ENCODE data around the gene CCDC201. TPM values are rescaled to one million over a fixed set of nuclear protein-coding genes. Genes with fewer than 3 reads are reported as not detected.

CCDC201 gene
- total and polyA plus RNA-seq, 2 of the 8 experiments (the other 6 are each of a cell fraction or from before 2014, with no cell fraction given), result not detected

DNA sequence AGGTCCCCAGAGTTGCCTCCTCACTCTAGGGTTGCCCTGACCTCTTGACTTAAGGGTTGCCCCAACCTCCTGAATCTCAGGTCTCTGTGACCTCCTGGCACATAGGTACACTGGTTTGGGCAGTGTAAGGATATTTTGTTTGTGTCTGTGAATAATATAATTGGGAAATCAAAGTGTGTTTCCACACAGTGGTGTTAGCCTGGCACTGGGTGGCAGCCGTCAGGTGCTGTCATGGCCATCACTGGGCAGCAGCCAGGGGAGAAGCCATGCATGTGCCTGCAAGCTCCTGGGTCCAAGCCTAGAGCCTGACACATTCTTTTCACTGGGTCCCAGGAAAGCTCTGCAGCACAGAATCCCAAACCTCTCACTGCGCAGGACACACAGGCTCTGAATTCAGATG, 3.6 kb upstream of the CCDC201 start:
- no peak overlapping the region for H2BK20ac ChIP-seq (ENCODE audit: low read length)
- POLR2A ChIA-PET (ENCODE audit: partially characterized antibody), result no interaction called here
- H2BK12ac ChIP-seq (ENCODE audit: low read depth, low read length), result no peak overlapping the region
- no peak overlapping the region for H2AFZ ChIP-seq (ENCODE audit: low read length)
- no peaks in the 10 kb centered on the region for H3K23me2 ChIP-seq (ENCODE audit: low read depth, low read length)
- H3K14ac ChIP-seq (ENCODE audit: insufficient read length), result no peak overlapping the region
- no peak overlapping the region for H2AK5ac ChIP-seq (ENCODE audit: low read depth, low read length)
- FAIRE-seq (no peak), DNase-seq (ENCODE audit: low read depth in 1 of 2, low spot score in 2 of 2) (no peak)
- no peak overlapping the region for H4K8ac ChIP-seq (ENCODE audit: extremely low read depth, insufficient read depth, low read length)
- H3K18ac ChIP-seq (ENCODE audit: extremely low read depth, low read length), result no peak overlapping the region
- H4K91ac ChIP-seq (replicated peaks; ENCODE audit: insufficient read length, low read length), result no peak overlapping the region
- no peak overlapping the region for H2BK120ac ChIP-seq (replicated peaks; ENCODE audit: low read depth, low read length)
- no peak overlapping the region for H3K4me2 ChIP-seq (ENCODE audit: insufficient read depth in 1 of 2, low read depth in 2 of 2, low read length in 2 of 2)
- no peak overlapping the region for H4K5ac ChIP-seq (ENCODE audit: insufficient read length, low read depth, low read length)
- H3K79me2 ChIP-seq (ENCODE audit: control insufficient read depth in 1 of 2, insufficient read depth in 2 of 2, low read length in 2 of 2), result no peaks in the 10 kb centered on the region
- H3K9ac ChIP-seq (replicated peaks in 1 of 4; ENCODE audit: extremely low read depth in 1 of 4, low read depth in 3 of 4, low read length in 3 of 4), result no peak overlapping the region
- no peak overlapping the region for H2BK15ac ChIP-seq (ENCODE audit: low read length)
- H3K27ac ChIP-seq (ENCODE audit: low read depth, low read length), result no peak overlapping the region
- H3K4me3 ChIP-seq (ENCODE audit: extremely low read depth in 1 of 4, insufficient read depth in 2 of 4, low read depth in 3 of 4, low read length in 4 of 4), result no peak overlapping the region
- CTCF ChIA-PET (ENCODE audit: partially characterized antibody), result interaction anchor here (0.8 to 1.7 kb wide), 3 partner anchors 11 to 46 kb away, joined by 3 to 6 read pairs (median 3); no protein-coding TSS in a partner anchor
- no peak overlapping the region for H3K4ac ChIP-seq (replicated peaks; ENCODE audit: insufficient read length, low read depth, low read length)
- no peaks in the 10 kb centered on the region for H3K27me3 ChIP-seq (replicated peaks in 1 of 4; ENCODE audit: control insufficient read depth in 3 of 4, extremely low read depth in 1 of 4, insufficient read depth in 3 of 4, low read length in 3 of 4)
- no peaks in the 10 kb centered on the region; a peak in 1 of 8 replicates for H3K36me3 ChIP-seq (ENCODE audit: control insufficient read depth in 2 of 4, insufficient read depth in 4 of 4, low read length in 3 of 4)
- no peaks in the 10 kb centered on the region for H4K20me1 ChIP-seq (replicated peaks in 1 of 2; ENCODE audit: control insufficient read depth in 1 of 2, insufficient read depth in 2 of 2, low read length in 2 of 2)
- no peaks in the 10 kb centered on the region; a peak in 1 of 7 replicates for H3K4me1 ChIP-seq (replicated peaks in 1 of 4; ENCODE audit: control insufficient read depth in 3 of 4, insufficient read depth in 4 of 4, low read length in 3 of 4)
- 70% methylated on average over 2 of the region's 2 CpGs; no CpG with 5 or more reads in 1 of the 2 experiments for WGBS, 2 experiments (ENCODE audit: extremely low coverage in 1 of 2, insufficient coverage in 1 of 2, insufficient read length in 1 of 2, insufficient replicate concordance in 2 of 2, low coverage in 1 of 2, low lambda C conversion rate in 2 of 2, missing lambda C conversion rate in 1 of 2)
- peaks cover 15 to 31% of the 10 kb centered on the region in 2 experiments for H3K9me3 ChIP-seq (ENCODE audit: insufficient read depth in 2 of 2, low read depth in 1 of 2, low read length in 1 of 2)
- H3K23ac ChIP-seq (ENCODE audit: insufficient read length), result no peak overlapping the region
- H2BK5ac ChIP-seq (ENCODE audit: low read depth, low read length), result no peak overlapping the region
- no peak overlapping the region for H3K56ac ChIP-seq (replicated peaks; ENCODE audit: insufficient read length, low read depth, low read length)
- no peaks in the 10 kb centered on the region for H3K79me1 ChIP-seq (ENCODE audit: low read depth, low read length)
- TF ChIP-seq CBX5 (IDR thresholded peaks at IDR 0.05; ENCODE audit: low read depth, low read length) (no peak), JUN (IDR thresholded peaks at IDR 0.05; ENCODE audit: low read depth, low read length) (no peak), SAP30 (IDR thresholded peaks at IDR 0.05; ENCODE audit: insufficient read depth, insufficient replicate concordance, low read length) (no peak), RNF2 (IDR thresholded peaks at IDR 0.05; ENCODE audit: borderline replicate concordance, low read depth, low read length, missing control alignments, poor library complexity, severe bottlenecking) (no peak), CHD1 (IDR thresholded peaks at IDR 0.05; ENCODE audit: low read depth, low read length) (no peak), TCF12 (IDR thresholded peaks at IDR 0.05; ENCODE audit: low read depth, low read length) (no peak), BCL11A (IDR thresholded peaks at IDR 0.05; ENCODE audit: low read depth in 2 of 2, low read length in 2 of 2) (no peak), ATF2 (IDR thresholded peaks at IDR 0.05; ENCODE audit: low read length) (no peak), ZNF274 (IDR thresholded peaks at IDR 0.05; ENCODE audit: borderline replicate concordance, extremely low read depth, low read length) (no peak), TEAD4 (IDR thresholded peaks at IDR 0.05; ENCODE audit: low read depth, low read length) (no peak), E2F6 (IDR thresholded peaks at IDR 0.05) (no peak), POLR2A (IDR thresholded peaks at IDR 0.05; ENCODE audit: control extremely low read depth in 1 of 2, low read depth in 2 of 2, low read length in 2 of 2) (no peak)

All from H1 (cell line).